Choroid plexus epithelial cell (primary cell): Measurements from ENCODE around the gene UBR3.
"Not testable (repeated sequence)": the region's sequence is repeated elsewhere in the genome, so short reads cannot be mapped to it uniquely, and the experiment has no call there.

Experiments
- DNase-seq: peaks from one replicate; pipeline ENCODE4 v3.0.0-alpha.2; 2010; ENCODE audit warnings: low read depth
- H3K4me3 ChIP-seq: 2 replicates; pipeline ENCODE4 v1.5.1; 2011; ENCODE audit warnings: low read depth, mild to moderate bottlenecking, control low read depth, low read length, moderate library complexity
- TF ChIP-seq, protein P1 (sequence below): conservative IDR thresholded peaks from 2 replicates; pipeline ENCODE4 v1.5.1; 2011; ENCODE audit warnings: low read depth, mild to moderate bottlenecking, control low read depth, inconsistent platforms, low read length, moderate library complexity

The UBR3 gene

GRCh38 chr2:169877398-169877797, 50.1 kb downstream of the UBR3 start:
- peak; percentile 72 for DNase-seq
- TF ChIP-seq, protein P1, sequence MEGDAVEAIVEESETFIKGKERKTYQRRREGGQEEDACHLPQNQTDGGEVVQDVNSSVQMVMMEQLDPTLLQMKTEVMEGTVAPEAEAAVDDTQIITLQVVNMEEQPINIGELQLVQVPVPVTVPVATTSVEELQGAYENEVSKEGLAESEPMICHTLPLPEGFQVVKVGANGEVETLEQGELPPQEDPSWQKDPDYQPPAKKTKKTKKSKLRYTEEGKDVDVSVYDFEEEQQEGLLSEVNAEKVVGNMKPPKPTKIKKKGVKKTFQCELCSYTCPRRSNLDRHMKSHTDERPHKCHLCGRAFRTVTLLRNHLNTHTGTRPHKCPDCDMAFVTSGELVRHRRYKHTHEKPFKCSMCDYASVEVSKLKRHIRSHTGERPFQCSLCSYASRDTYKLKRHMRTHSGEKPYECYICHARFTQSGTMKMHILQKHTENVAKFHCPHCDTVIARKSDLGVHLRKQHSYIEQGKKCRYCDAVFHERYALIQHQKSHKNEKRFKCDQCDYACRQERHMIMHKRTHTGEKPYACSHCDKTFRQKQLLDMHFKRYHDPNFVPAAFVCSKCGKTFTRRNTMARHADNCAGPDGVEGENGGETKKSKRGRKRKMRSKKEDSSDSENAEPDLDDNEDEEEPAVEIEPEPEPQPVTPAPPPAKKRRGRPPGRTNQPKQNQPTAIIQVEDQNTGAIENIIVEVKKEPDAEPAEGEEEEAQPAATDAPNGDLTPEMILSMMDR = peak; percentile 55
- H3K4me3 ChIP-seq = no peak overlapping the region

GRCh38 chr2:169887120-169887519, 59.9 kb downstream of the UBR3 start:
- TF ChIP-seq, protein P1 = no peak
- H3K4me3 ChIP-seq = no peak overlapping the region
- DNase-seq = no peak

DNA sequence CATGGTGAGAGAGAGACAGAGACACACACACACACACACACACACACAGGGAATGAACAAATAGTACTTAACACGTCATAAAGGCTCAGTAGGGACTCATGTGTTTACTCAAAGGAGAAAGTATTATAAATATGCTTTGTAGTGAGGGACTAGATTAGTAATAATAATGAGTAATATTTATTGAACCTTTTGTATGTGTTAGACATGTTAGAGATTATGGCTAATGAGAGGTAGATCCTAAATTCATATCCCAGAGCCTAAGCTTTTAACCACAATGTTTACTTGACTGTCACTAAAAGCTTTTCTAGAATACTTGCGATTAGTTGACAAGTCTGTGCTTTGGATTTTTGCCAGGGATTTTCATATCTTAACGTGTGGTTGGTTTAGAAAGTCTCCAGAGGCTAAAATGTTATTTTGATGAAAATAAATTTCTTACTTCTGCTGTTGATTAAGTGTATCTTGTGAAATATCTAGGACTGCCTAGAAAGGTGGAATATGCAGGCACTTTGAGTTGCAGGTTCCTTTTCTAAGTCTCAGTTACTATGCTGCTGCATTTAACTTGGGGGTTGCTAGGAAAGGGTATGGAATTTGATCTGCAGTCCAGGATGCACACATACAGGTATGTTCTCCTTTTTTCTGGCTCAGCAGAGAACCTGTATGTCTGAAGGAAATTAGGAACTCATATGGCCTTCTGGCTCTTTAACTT, 64.5 kb downstream of the UBR3 start:
- H3K4me3 ChIP-seq = no peak overlapping the region
- TF ChIP-seq, protein P1 = no peak
- DNase-seq = peak; percentile 92

DNA sequence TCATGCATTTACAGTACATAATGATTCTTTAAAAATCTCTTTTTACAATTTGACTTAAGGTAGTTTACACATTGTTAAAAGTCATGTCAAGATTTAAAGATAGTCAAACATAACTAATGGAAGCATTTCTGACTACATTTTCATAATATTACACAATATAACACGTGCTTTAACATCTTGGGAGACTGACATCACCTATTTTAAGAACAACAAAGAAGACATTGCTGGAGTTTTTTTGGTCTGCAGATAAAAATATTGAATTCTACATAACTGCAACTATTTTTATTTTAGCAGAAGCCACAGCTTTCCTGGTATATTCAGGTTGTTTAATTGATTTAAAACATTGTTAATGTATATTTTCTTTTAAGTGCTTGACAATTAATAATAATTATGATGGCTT, 65.7 kb downstream of the UBR3 start:
- TF ChIP-seq, protein P1 = no peak
- peak; percentile 61 for DNase-seq
- no peak overlapping the region for H3K4me3 ChIP-seq

GRCh38 chr2:169895294-169895985, 68.2 kb downstream of the UBR3 start:
- TF ChIP-seq, protein P1 = no peak
- no peak overlapping the region for H3K4me3 ChIP-seq
- peak; percentile 40 for DNase-seq

DNA sequence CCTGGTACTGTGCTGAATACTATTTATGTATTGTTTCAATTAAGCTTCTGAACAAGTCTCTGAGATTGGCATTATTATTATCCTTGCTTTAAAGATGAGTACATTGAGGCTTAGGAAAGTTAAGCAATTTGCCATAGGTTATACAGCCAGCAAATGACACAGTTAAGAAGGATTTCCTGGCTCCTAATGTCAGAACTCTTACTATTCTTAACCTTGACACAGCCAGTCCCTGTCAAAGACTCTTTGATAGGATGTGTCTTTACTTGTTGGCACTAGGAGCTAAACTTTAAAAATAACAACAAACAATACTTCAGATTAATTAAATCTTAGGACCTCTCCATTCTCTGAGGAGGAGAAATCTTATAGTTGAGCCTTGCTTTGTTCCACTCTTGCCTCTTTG, 70.6 kb downstream of the UBR3 start:
- no peak overlapping the region for H3K4me3 ChIP-seq
- TF ChIP-seq, protein P1 = no peak
- no peak for DNase-seq

- DNase-seq, H3K4me3 ChIP-seq: not testable (repeated sequence)
These were observed 72.8 kb downstream of the UBR3 start for GRCh38 chr2:169900103-169900502.
